ENCODE results near the gene GPR161. TPM values are rescaled to one million over a fixed set of nuclear protein-coding genes. Genes with fewer than 3 reads are reported as not detected.
A peak's percentile ranks its signal among the peaks of the same experiment; 100 is the strongest.

The GPR161 gene
- total RNA-seq, 1 donor from 2014 or later = 21.9 TPM

- no peak overlapping the region for H3K4me2 ChIP-seq (ENCODE audit: low read length)
- no peak for TF ChIP-seq EZH2 (IDR thresholded peaks at IDR 0.05; ENCODE audit: insufficient read depth, low read length)
- no peak for TF ChIP-seq CTCF (IDR thresholded peaks at IDR 0.05; ENCODE audit: insufficient read depth, low read depth, low read length)
- H3K9me3 ChIP-seq (ENCODE audit: insufficient read depth, low read depth, low read length) = no peaks in the 10 kb centered on the region
- no peaks in the 10 kb centered on the region for H4K20me1 ChIP-seq (ENCODE audit: insufficient read depth, low read length)
- Mint-ChIP-seq H3K36me3 (ENCODE audit: low read depth, unreplicated experiment) (no peaks in the 10 kb centered on the region), H3K4me1 (ENCODE audit: low read depth, unreplicated experiment) (peaks cover 3% of the 10 kb centered on the region), H3K4me3 (ENCODE audit: unreplicated experiment) (no peak overlapping the region), H3K27ac (ENCODE audit: unreplicated experiment) (no peak overlapping the region), H3K27me3 (ENCODE audit: low read depth, unreplicated experiment) (no peaks in the 10 kb centered on the region), H3K9me3 (ENCODE audit: unreplicated experiment) (no peaks in the 10 kb centered on the region)
- DNase-seq (ENCODE audit: low read depth) = peak; percentile 35
- no peaks in the 10 kb centered on the region for H3K4me1 ChIP-seq (ENCODE audit: insufficient read depth, low read length)
- no peaks in the 10 kb centered on the region for H3K36me3 ChIP-seq (ENCODE audit: insufficient read depth, low read length)
- no peak overlapping the region for H2AFZ ChIP-seq (ENCODE audit: low read depth, low read length)
- no peaks in the 10 kb centered on the region for H3K27me3 ChIP-seq (ENCODE audit: insufficient read depth, low read length)
- H3K9ac ChIP-seq (ENCODE audit: low read length) = no peak overlapping the region
- FAIRE-seq = no peak
- H3K27ac ChIP-seq (ENCODE audit: low read depth, low read length) = no peak overlapping the region
- H3K4me3 ChIP-seq (ENCODE audit: insufficient read depth, low read depth, low read length) = no peak overlapping the region
- H3K79me2 ChIP-seq (ENCODE audit: insufficient read depth, low read length) = no peaks in the 10 kb centered on the region
Observed at GRCh38 chr1:168146626-168147025, 9.9 kb upstream of the GPR161 start.

- no peak overlapping the region for H3K27ac ChIP-seq (ENCODE audit: low read depth, low read length)
- H4K20me1 ChIP-seq (ENCODE audit: insufficient read depth, low read length) = no peaks in the 10 kb centered on the region
- H3K4me2 ChIP-seq (ENCODE audit: low read length) = no peak overlapping the region
- Mint-ChIP-seq H3K4me3 (ENCODE audit: unreplicated experiment) (no peak overlapping the region), H3K27ac (ENCODE audit: unreplicated experiment) (no peak overlapping the region), H3K36me3 (ENCODE audit: low read depth, unreplicated experiment) (no peaks in the 10 kb centered on the region), H3K27me3 (ENCODE audit: low read depth, unreplicated experiment) (no peaks in the 10 kb centered on the region), H3K4me1 (ENCODE audit: low read depth, unreplicated experiment) (peaks cover 3% of the 10 kb centered on the region), H3K9me3 (ENCODE audit: unreplicated experiment) (no peaks in the 10 kb centered on the region)
- H3K4me1 ChIP-seq (ENCODE audit: insufficient read depth, low read length) = no peaks in the 10 kb centered on the region
- H3K36me3 ChIP-seq (ENCODE audit: insufficient read depth, low read length) = no peaks in the 10 kb centered on the region
- no peak for FAIRE-seq
- H3K79me2 ChIP-seq (ENCODE audit: insufficient read depth, low read length) = no peaks in the 10 kb centered on the region
- H3K27me3 ChIP-seq (ENCODE audit: insufficient read depth, low read length) = no peaks in the 10 kb centered on the region
- H3K9me3 ChIP-seq (ENCODE audit: insufficient read depth, low read depth, low read length) = no peaks in the 10 kb centered on the region
- H3K4me3 ChIP-seq (ENCODE audit: insufficient read depth, low read depth, low read length) = no peak overlapping the region
- TF ChIP-seq EZH2 (IDR thresholded peaks at IDR 0.05; ENCODE audit: insufficient read depth, low read length) (no peak), CTCF (IDR thresholded peaks at IDR 0.05; ENCODE audit: insufficient read depth, low read depth, low read length) (no peak)
- no peak for DNase-seq (ENCODE audit: low read depth)
- no peak overlapping the region for H2AFZ ChIP-seq (ENCODE audit: low read depth, low read length)
- no peak overlapping the region for H3K9ac ChIP-seq (ENCODE audit: low read length)
Observed at GRCh38 chr1:168146160-168146539, 9.4 kb upstream of the GPR161 start.

- H3K9ac ChIP-seq (ENCODE audit: low read length) = no peak overlapping the region
- H3K4me3 Mint-ChIP-seq (ENCODE audit: unreplicated experiment) = no peak overlapping the region
- no peak overlapping the region for H3K4me3 ChIP-seq (ENCODE audit: insufficient read depth, low read depth, low read length)
- H3K27me3 Mint-ChIP-seq (ENCODE audit: low read depth, unreplicated experiment) = no peaks in the 10 kb centered on the region
- no peaks in the 10 kb centered on the region for H3K4me1 ChIP-seq (ENCODE audit: insufficient read depth, low read length)
- H3K9me3 ChIP-seq (ENCODE audit: insufficient read depth, low read depth, low read length) = no peaks in the 10 kb centered on the region
- H3K27ac ChIP-seq (ENCODE audit: low read depth, low read length) = no peak overlapping the region
- H3K27ac Mint-ChIP-seq (ENCODE audit: unreplicated experiment) = peak overlapping the region; percentile 58
- H3K79me2 ChIP-seq (ENCODE audit: insufficient read depth, low read length) = no peaks in the 10 kb centered on the region
- TF ChIP-seq EZH2 (IDR thresholded peaks at IDR 0.05; ENCODE audit: insufficient read depth, low read length) (no peak), CTCF (IDR thresholded peaks at IDR 0.05; ENCODE audit: insufficient read depth, low read depth, low read length) (peak; percentile 94)
- DNase-seq (ENCODE audit: low read depth) (peak; percentile 61), FAIRE-seq (no peak)
- no peaks in the 10 kb centered on the region for H3K36me3 Mint-ChIP-seq (ENCODE audit: low read depth, unreplicated experiment)
- no peaks in the 10 kb centered on the region for H3K36me3 ChIP-seq (ENCODE audit: insufficient read depth, low read length)
- H2AFZ ChIP-seq (ENCODE audit: low read depth, low read length) = peak overlapping the region; percentile 5
- H3K4me2 ChIP-seq (ENCODE audit: low read length) = peak overlapping the region; percentile 35
- no peaks in the 10 kb centered on the region for H3K9me3 Mint-ChIP-seq (ENCODE audit: unreplicated experiment)
- peaks cover 3% of the 10 kb centered on the region for H3K4me1 Mint-ChIP-seq (ENCODE audit: low read depth, unreplicated experiment)
- H4K20me1 ChIP-seq (ENCODE audit: insufficient read depth, low read length) = no peaks in the 10 kb centered on the region
- H3K27me3 ChIP-seq (ENCODE audit: insufficient read depth, low read length) = no peaks in the 10 kb centered on the region
Observed at GRCh38 chr1:168145184-168146159, 8.7 kb upstream of the GPR161 start.

All from astrocyte (in vitro differentiated cells and primary cell).